Endothelial cell (in vitro differentiated cells): ENCODE measurements around the gene SLC24A3. TPM values are rescaled to one million over a fixed set of nuclear protein-coding genes. Genes with fewer than 3 reads are reported as not detected.
A peak's percentile ranks its signal among the peaks of the same experiment; 100 is the strongest.

Source experiments
- DNase-seq: peaks from one replicate; pipeline ENCODE4 v3.0.0; 2021; ENCODE audit warnings: low spot score
- H3K27ac Mint-ChIP-seq: one replicate; pipeline ENCODE4 v1.8.0; 2021; ENCODE audit warnings: mixed read lengths, inconsistent platforms; ENCODE audit not compliant: unreplicated experiment
- H3K27me3 Mint-ChIP-seq: one replicate; pipeline ENCODE4 v1.8.0; 2021; ENCODE audit warnings: mild to moderate bottlenecking, moderate library complexity, mixed read lengths, inconsistent platforms; ENCODE audit not compliant: unreplicated experiment
- H3K36me3 Mint-ChIP-seq: one replicate; pipeline ENCODE4 v1.8.0; 2021; ENCODE audit warnings: mild to moderate bottlenecking, low read depth, mixed read lengths, inconsistent platforms; ENCODE audit not compliant: unreplicated experiment
- H3K4me1 Mint-ChIP-seq: one replicate; pipeline ENCODE4 v1.8.0; 2021; ENCODE audit warnings: mild to moderate bottlenecking, mixed read lengths, inconsistent platforms; ENCODE audit not compliant: unreplicated experiment
- H3K4me3 Mint-ChIP-seq: one replicate; pipeline ENCODE4 v1.8.0; 2021; ENCODE audit warnings: mild to moderate bottlenecking, mixed read lengths, inconsistent platforms; ENCODE audit not compliant: unreplicated experiment
- H3K9me3 Mint-ChIP-seq: one replicate; pipeline ENCODE4 v1.8.0; 2021; ENCODE audit warnings: mixed read lengths, inconsistent platforms; ENCODE audit not compliant: unreplicated experiment
- CTCF ChIP-seq: fragments of 200-600 bp; sonication (generic); IDR thresholded peaks from one replicate; pipeline ENCODE4 v1.5.0; 2021; ENCODE audit warnings: antibody characterized with exemption; ENCODE audit not compliant: unreplicated experiment
- total RNA-seq: library from RNA; stranded (reverse); fragmentation: NEBNext Ultra II Directional; extraction: Animal tissue kit (Norgen Biotek cat#: 25700); gene quantifications from one replicate; pipeline ENCODE4 v1.2.1, GENCODE V29; 2021; ENCODE audit not compliant: unreplicated experiment

The SLC24A3 gene
- total RNA-seq, 1 donor from 2014 or later: 0.15 TPM

DNA sequence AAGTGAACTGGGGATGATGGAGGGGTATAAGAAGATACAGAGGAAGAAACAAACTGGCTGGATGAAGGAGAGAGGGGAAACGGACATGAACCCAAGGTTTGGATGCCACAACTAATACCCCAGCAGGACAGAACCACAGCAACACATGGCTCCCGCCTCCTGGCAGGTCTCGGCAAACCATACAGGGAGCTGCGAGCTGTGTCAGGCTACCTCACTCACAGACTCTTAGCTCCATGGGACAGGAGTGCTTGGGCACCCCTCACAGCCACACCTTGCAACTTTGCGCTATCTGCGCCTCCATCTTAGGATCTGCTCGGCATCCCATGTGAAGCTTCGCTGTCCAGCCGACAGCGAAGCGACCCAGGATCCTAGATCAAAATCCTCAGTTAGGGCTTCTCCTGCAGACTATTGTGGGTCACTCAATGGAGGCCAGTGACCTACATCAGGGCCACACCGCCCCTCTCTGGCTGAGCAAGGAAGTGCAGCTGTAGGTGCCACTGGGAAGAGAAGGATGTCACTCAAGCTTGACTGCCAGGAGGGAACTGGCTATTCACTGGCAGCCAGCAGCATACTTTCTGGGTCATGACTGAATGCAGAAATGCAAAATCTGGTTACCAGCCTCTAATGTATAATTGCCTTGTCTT lies 371.2 kb downstream of the SLC24A3 start:
- H3K27ac Mint-ChIP-seq: no peak overlapping the region

GRCh38 chr20:19588241-19588640 lies 375.8 kb downstream of the SLC24A3 start:
- DNase-seq: no peak
- no peak overlapping the region for H3K4me3 Mint-ChIP-seq
- H3K9me3 Mint-ChIP-seq: no peaks in the 10 kb centered on the region
- no peaks in the 10 kb centered on the region for H3K36me3 Mint-ChIP-seq
- peaks cover 6% of the 10 kb centered on the region for H3K4me1 Mint-ChIP-seq
- H3K27me3 Mint-ChIP-seq: no peaks in the 10 kb centered on the region
- H3K27ac Mint-ChIP-seq: no peak overlapping the region
- TF ChIP-seq CTCF: no peak

More for the DNA sequence above, 371.2 kb downstream of the SLC24A3 start:
- no peaks in the 10 kb centered on the region for H3K36me3 Mint-ChIP-seq
- H3K4me1 Mint-ChIP-seq: peaks cover 2% of the 10 kb centered on the region
- H3K4me3 Mint-ChIP-seq: no peak overlapping the region
- H3K27me3 Mint-ChIP-seq: no peaks in the 10 kb centered on the region
- no peaks in the 10 kb centered on the region for H3K9me3 Mint-ChIP-seq
- peak; percentile 91 for DNase-seq
- peak; percentile 90 for TF ChIP-seq CTCF

GRCh38 chr20:19588732-19589131 lies 376.3 kb downstream of the SLC24A3 start:
- no peaks in the 10 kb centered on the region for H3K27me3 Mint-ChIP-seq
- H3K36me3 Mint-ChIP-seq: no peaks in the 10 kb centered on the region
- H3K4me3 Mint-ChIP-seq: no peak overlapping the region
- no peak for DNase-seq
- no peak for TF ChIP-seq CTCF
- H3K9me3 Mint-ChIP-seq: no peaks in the 10 kb centered on the region
- H3K4me1 Mint-ChIP-seq: peaks cover 6% of the 10 kb centered on the region
- no peak overlapping the region for H3K27ac Mint-ChIP-seq

GRCh38 chr20:19589787-19590362 lies 377.4 kb downstream of the SLC24A3 start:
- peaks cover 1% of the 10 kb centered on the region for H3K27me3 Mint-ChIP-seq
- no peak for TF ChIP-seq CTCF
- H3K27ac Mint-ChIP-seq: no peak overlapping the region
- H3K4me1 Mint-ChIP-seq: peaks cover 6% of the 10 kb centered on the region
- no peak overlapping the region for H3K4me3 Mint-ChIP-seq
- DNase-seq: no peak
- H3K36me3 Mint-ChIP-seq: no peaks in the 10 kb centered on the region
- no peaks in the 10 kb centered on the region for H3K9me3 Mint-ChIP-seq

DNA sequence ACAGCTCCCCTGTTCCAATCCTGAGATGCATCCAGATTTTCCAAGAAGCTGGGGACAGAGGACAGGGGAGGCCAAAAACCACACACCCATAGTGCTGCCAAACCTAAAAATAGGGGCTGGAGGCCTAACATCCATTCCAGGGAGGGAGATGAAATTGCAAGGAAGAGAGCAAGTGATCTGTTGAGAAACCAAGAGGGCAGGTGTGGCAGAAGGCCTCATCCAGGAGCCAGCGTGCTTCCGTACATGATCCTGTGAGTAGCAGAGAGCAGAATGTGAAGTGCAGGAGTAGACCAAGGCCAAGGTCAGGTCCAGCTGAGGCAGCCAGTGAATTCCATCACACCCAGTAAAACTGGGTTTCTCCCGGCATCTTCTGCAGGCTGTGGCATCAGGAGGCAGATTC lies 377.9 kb downstream of the SLC24A3 start:
- H3K27ac Mint-ChIP-seq: no peak overlapping the region
- H3K36me3 Mint-ChIP-seq: no peaks in the 10 kb centered on the region
- H3K4me1 Mint-ChIP-seq: peaks cover 6% of the 10 kb centered on the region
- no peaks in the 10 kb centered on the region for H3K9me3 Mint-ChIP-seq
- H3K27me3 Mint-ChIP-seq: peaks cover 1% of the 10 kb centered on the region
- TF ChIP-seq CTCF: no peak
- H3K4me3 Mint-ChIP-seq: no peak overlapping the region
- DNase-seq: no peak
